ENCODE results near the gene PTS.

PTS gene

GRCh38 chr11:112249871-112250610, 23.8 kb downstream of the PTS start:
- DNase-seq (ENCODE audit: low read depth, low spot score) = no peak
- in situ Hi-C loops (cut with HindIII; ENCODE audit: low sequenced_read_pairs) = no loop called here
- H3K4me3 ChIP-seq (ENCODE audit: low read depth, low read length) = no peak overlapping the region
- TF ChIP-seq CTCF (IDR thresholded peaks at IDR 0.05; ENCODE audit: low read depth, low read length) = no peak

- no peak for DNase-seq (ENCODE audit: low read depth, low spot score)
- no peak overlapping the region for H3K4me3 ChIP-seq (ENCODE audit: low read depth, low read length)
- in situ Hi-C loops (cut with HindIII; ENCODE audit: low sequenced_read_pairs) = no loop called here
- no peak for TF ChIP-seq CTCF (IDR thresholded peaks at IDR 0.05; ENCODE audit: low read depth, low read length)
These were observed 27.5 kb downstream of the PTS start for GRCh38 chr11:112253605-112254242.

GRCh38 chr11:112255067-112255720, 29.0 kb downstream of the PTS start:
- in situ Hi-C loops (cut with HindIII; ENCODE audit: low sequenced_read_pairs) = no loop called here
- no peak for TF ChIP-seq CTCF (IDR thresholded peaks at IDR 0.05; ENCODE audit: low read depth, low read length)

GRCh38 chr11:112260490-112260889, 34.3 kb downstream of the PTS start, which contains the start of gene PLET1:
TSS of gene PLET1 (minus strand) at chr11:112260860. CDS start at chr11:112260589, 271 bp downstream.
- no peak for TF ChIP-seq CTCF (IDR thresholded peaks at IDR 0.05; ENCODE audit: low read depth, low read length)
- no peak within 1 kb of the TSS for H3K4me3 ChIP-seq (ENCODE audit: low read depth, low read length)
- in situ Hi-C loops (cut with HindIII; ENCODE audit: low sequenced_read_pairs) = no loop called here
- no peak for DNase-seq (ENCODE audit: low read depth, low spot score)

More at GRCh38 chr11:112255067-112255720, 29.0 kb downstream of the PTS start:
- DNase-seq (ENCODE audit: low read depth, low spot score) = peak; percentile 90
- H3K4me3 ChIP-seq (ENCODE audit: low read depth, low read length) = no peak overlapping the region

GRCh38 chr11:112265659-112266409, 39.6 kb downstream of the PTS start:
- in situ Hi-C loops (cut with HindIII; ENCODE audit: low sequenced_read_pairs) = no loop called here
- no peak for DNase-seq (ENCODE audit: low read depth, low spot score)
- TF ChIP-seq CTCF (IDR thresholded peaks at IDR 0.05; ENCODE audit: low read depth, low read length) = no peak
- no peak overlapping the region for H3K4me3 ChIP-seq (ENCODE audit: low read depth, low read length)

GRCh38 chr11:112266410-112266778, 40.2 kb downstream of the PTS start:
- DNase-seq (ENCODE audit: low read depth, low spot score) = no peak
- TF ChIP-seq CTCF (IDR thresholded peaks at IDR 0.05; ENCODE audit: low read depth, low read length) = no peak
- in situ Hi-C loops (cut with HindIII; ENCODE audit: low sequenced_read_pairs) = no loop called here
- no peak overlapping the region for H3K4me3 ChIP-seq (ENCODE audit: low read depth, low read length)

Measured in astrocyte of the spinal cord (primary cell).